ENCODE results near the gene ANKRD24.
"Not testable (repeated sequence)": the region's sequence is repeated elsewhere in the genome, so short reads cannot be mapped to it uniquely, and the experiment has no call there.

ANKRD24 gene

GRCh38 chr19:4182084-4182810 lies at the start of gene ANKRD24, which contains the start of gene SIRT6:
Gene ANKRD24 (plus strand): TSS chr19:4182689. CDS start chr19:4186426, 3,737 bp downstream.
Gene SIRT6 (minus strand): TSS chr19:4182563. CDS start chr19:4182539, 24 bp downstream.
- peak within 1 kb of the TSS; percentile 93 for H3K4me3 ChIP-seq (ENCODE audit: low read depth, low read length)
- POLR2A ChIA-PET: no interaction called here
- DNase-seq (ENCODE audit: low read depth, low spot score): peak; percentile 71
- no peak for TF ChIP-seq CTCF (IDR thresholded peaks at IDR 0.05; ENCODE audit: insufficient read depth, low read length, missing control alignments)
- CTCF ChIA-PET: no interaction called here

- POLR2A ChIA-PET: no interaction called here
- CTCF ChIA-PET: interaction anchor here (0.7 to 1.4 kb wide), 5 partner anchors 9 to 146 kb away, joined by 3 to 4 read pairs (median 3); no protein-coding TSS in a partner anchor
- no peak for TF ChIP-seq CTCF (IDR thresholded peaks at IDR 0.05; ENCODE audit: insufficient read depth, low read length, missing control alignments)
These were observed 48.1 kb upstream of the ANKRD24 start for GRCh38 chr19:4134351-4134750.

GRCh38 chr19:4135386-4135785 lies 47.1 kb upstream of the ANKRD24 start:
- DNase-seq (ENCODE audit: low read depth, low spot score); POLR2A ChIA-PET; H3K4me3 ChIP-seq (ENCODE audit: low read depth, low read length): not testable (repeated sequence)
- CTCF ChIA-PET: interaction anchor here (0.9 to 1.4 kb wide), 3 partner anchors 31 to 147 kb away, joined by 3 to 4 read pairs (median 3); no protein-coding TSS in a partner anchor

More at GRCh38 chr19:4134351-4134750, 48.1 kb upstream of the ANKRD24 start:
- H3K4me3 ChIP-seq (ENCODE audit: low read depth, low read length): no peak overlapping the region
- DNase-seq (ENCODE audit: low read depth, low spot score): no peak

GRCh38 chr19:4136680-4137088 lies 45.8 kb upstream of the ANKRD24 start:
- TF ChIP-seq CTCF (IDR thresholded peaks at IDR 0.05; ENCODE audit: insufficient read depth, low read length, missing control alignments): no peak

GRCh38 chr19:4138445-4138844 lies 44.0 kb upstream of the ANKRD24 start:
- no peak for DNase-seq (ENCODE audit: low read depth, low spot score)
- ChIA-PET CTCF (interaction anchor here (1.2 to 4.0 kb wide), 9 partner anchors 15 to 153 kb away, joined by 5 to 34 read pairs (median 12); partner anchors contain the start of genes CREB3L3 and EEF2), POLR2A (no interaction called here)
- H3K4me3 ChIP-seq (ENCODE audit: low read depth, low read length): no peak overlapping the region
- TF ChIP-seq CTCF (IDR thresholded peaks at IDR 0.05; ENCODE audit: insufficient read depth, low read length, missing control alignments): no peak

More at GRCh38 chr19:4136680-4137088, 45.8 kb upstream of the ANKRD24 start:
- no peak overlapping the region for H3K4me3 ChIP-seq (ENCODE audit: low read depth, low read length)
- no peak for DNase-seq (ENCODE audit: low read depth, low spot score)
- ChIA-PET POLR2A (no interaction called here), CTCF (interaction anchor here (1.4 kb wide), 1 partner anchor 67 kb away, joined by 4 read pairs; no protein-coding TSS in a partner anchor)

- DNase-seq (ENCODE audit: low read depth, low spot score): no peak
- POLR2A ChIA-PET: no interaction called here
- peak; percentile 81 for TF ChIP-seq CTCF (IDR thresholded peaks at IDR 0.05; ENCODE audit: insufficient read depth, low read length, missing control alignments)
- H3K4me3 ChIP-seq (ENCODE audit: low read depth, low read length): no peak overlapping the region
- CTCF ChIA-PET: interaction anchor here (0.6 to 4.1 kb wide), 35 partner anchors 8 to 154 kb away, joined by 3 to 37 read pairs (median 6); partner anchors contain the start of genes CREB3L3, EEF2 and PIAS4
These were observed 42.8 kb upstream of the ANKRD24 start for GRCh38 chr19:4139614-4140236.
